ENCODE measurements around the gene NAIF1.

- TF ChIP-seq CTCF (IDR thresholded peaks at IDR 0.05 in 4 of 5, conservative IDR thresholded peaks at IDR 0.05 in 1 of 5) (no peak), POLR2A (IDR thresholded peaks at IDR 0.05) (peak; percentile 49 to 52)
Measured at GRCh38 chr9:128066713-128067644, at the start of gene NAIF1.
